GM18873 (cell line): ENCODE measurements around the gene RLIM.
"Not testable (repeated sequence)": the region's sequence is repeated elsewhere in the genome, so short reads cannot be mapped to it uniquely, and the experiment has no call there.

Experiments
- ATAC-seq: cut with Tn5 transposase; IDR thresholded peaks from one replicate; pipeline ENCODE4 v1.9.1; 2021; ENCODE audit warnings: mild to moderate bottlenecking, moderate library complexity, moderate number of reproducible peaks; ENCODE audit not compliant: unreplicated experiment, low FRiP score

Gene RLIM

GRCh38 chrX:74614093-74614909 lies at the start of gene RLIM:
Gene RLIM (minus strand): TSS chrX:74614624. CDS start chrX:74595977, 18,647 bp downstream.
- peak; percentile 89 for ATAC-seq

GRCh38 chrX:74656079-74656745 lies 41.8 kb upstream of the RLIM start:
- no peak for ATAC-seq

- not testable (repeated sequence) for ATAC-seq
Measured at GRCh38 chrX:74654953-74655352, 40.5 kb upstream of the RLIM start.

- no peak for ATAC-seq
Measured at GRCh38 chrX:74636749-74637314, 22.4 kb upstream of the RLIM start.

GRCh38 chrX:74613370-74614092 lies 893 bp downstream of the RLIM start:
- ATAC-seq = no peak

- no peak for ATAC-seq
Measured at GRCh38 chrX:74606799-74607198, 7.6 kb downstream of the RLIM start.

- no peak for ATAC-seq
Measured at GRCh38 chrX:74606342-74606741, 8.1 kb downstream of the RLIM start.

DNA sequence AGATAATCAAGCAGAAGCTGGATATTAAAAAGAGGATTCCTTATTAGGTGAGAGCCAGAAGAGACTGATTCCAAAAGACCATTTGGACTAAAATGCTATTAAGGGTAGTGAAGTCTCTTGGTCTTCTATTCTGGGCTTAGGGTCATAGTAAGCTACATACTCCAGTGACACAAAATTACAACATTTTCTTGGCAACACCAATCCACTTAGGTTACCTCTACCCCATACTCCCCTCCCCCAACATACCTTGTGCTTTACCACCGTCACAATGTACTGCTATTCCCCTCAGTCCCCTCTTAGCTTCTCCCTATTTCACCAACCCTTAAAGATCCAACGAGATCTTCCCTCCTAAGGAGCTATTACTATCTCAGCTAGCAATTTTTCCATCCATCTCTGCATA lies 11.4 kb downstream of the RLIM start:
- no peak for ATAC-seq

DNA sequence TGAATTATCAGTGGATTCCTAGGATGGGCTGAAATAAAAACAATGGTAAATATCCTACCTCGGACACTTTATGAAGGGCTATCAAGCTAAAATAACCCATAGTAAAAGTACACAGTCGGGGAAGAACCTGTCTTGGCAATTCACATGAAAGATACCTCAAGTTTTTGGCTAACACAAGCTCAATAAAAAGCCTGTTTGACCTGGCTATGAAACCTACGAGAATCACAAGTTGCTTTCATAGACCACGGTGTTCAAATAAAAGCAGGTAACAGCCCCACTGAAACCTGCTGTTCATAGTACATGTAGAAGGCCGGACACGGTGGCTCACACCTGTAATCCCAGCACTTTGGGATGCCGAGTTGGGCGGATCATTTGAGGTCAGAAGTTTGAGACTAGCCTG lies 12.3 kb downstream of the RLIM start:
- ATAC-seq = no peak

- ATAC-seq = no peak
Measured at GRCh38 chrX:74593593-74593992, 20.8 kb downstream of the RLIM start.

DNA sequence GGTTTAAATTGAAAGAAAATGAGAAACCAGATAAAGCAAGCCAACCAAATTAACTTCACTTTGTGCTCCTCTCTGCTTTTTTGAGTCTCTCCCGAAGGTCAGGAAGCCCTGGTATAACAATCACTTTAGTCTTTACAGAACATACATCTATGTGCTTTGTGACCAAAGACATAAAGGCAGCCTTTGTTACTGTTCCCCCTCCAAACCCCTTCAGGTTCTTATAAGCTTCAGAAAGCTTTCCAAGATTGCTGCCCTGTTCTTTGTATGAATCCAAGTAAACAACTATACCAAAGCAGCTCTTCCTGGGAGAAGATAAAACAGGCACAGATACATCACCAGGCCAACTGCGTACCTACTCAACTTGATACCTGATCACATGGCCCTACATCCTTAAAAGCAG lies 28.7 kb downstream of the RLIM start:
- ATAC-seq = no peak

GRCh38 chrX:74579597-74580198 lies 34.7 kb downstream of the RLIM start:
- ATAC-seq = no peak

- ATAC-seq = no peak
Measured at GRCh38 chrX:74578137-74578536, 36.3 kb downstream of the RLIM start.

GRCh38 chrX:74557378-74557777 lies 57.0 kb downstream of the RLIM start:
- ATAC-seq = no peak

GRCh38 chrX:74551934-74552333 lies 62.5 kb downstream of the RLIM start:
- no peak for ATAC-seq

- peak; percentile 74 for ATAC-seq
Measured at GRCh38 chrX:74550295-74550802, 64.1 kb downstream of the RLIM start.

DNA sequence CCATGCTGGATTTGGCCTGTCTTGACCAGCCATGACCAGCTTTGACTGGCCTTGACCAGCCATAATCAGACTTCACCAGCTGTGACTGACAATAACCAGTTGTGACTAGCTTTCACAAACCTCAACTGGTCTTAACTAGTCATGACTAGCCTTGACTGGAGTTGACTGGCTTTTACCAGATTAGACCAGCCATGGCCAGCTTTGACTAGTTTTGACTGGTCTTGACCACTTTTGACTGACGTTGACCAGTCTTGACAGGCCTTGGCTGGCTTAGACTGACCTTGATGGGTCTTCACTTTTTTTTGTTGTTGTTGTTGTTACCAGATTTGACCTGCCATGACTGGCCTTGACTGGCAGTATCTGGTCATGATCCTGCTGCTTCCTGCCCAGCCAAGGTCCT lies 67.4 kb downstream of the RLIM start:
- ATAC-seq = no peak

DNA sequence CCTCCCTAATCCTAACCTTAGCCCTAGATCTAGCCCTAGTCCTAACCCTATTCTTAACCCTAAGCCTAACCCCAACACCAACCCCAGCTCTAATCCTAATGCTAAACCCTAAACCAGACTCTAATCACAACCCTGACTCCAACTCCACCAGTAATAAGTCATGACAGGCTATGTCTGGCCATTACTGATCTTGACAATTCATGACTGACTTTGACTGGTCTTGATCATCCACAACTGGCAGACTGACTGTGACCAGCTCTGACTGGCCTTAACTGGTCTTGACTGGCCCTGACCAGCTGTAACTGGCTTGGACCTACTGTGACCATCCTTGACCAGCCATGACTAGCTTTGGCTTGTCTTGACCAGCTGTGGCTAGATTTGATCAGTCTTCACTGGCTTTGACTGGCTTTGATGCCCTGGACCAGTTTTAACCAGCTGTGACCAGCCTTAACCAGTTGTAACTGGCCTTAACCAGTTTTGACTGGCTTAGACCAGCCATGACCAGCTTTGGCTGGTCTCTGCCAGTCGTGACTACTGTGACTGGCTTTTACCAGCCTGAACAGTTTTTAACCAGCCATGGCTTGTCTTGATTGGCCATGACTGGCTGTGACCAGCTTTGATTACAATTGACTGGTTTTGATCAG lies 68.4 kb downstream of the RLIM start:
- ATAC-seq = no peak

DNA sequence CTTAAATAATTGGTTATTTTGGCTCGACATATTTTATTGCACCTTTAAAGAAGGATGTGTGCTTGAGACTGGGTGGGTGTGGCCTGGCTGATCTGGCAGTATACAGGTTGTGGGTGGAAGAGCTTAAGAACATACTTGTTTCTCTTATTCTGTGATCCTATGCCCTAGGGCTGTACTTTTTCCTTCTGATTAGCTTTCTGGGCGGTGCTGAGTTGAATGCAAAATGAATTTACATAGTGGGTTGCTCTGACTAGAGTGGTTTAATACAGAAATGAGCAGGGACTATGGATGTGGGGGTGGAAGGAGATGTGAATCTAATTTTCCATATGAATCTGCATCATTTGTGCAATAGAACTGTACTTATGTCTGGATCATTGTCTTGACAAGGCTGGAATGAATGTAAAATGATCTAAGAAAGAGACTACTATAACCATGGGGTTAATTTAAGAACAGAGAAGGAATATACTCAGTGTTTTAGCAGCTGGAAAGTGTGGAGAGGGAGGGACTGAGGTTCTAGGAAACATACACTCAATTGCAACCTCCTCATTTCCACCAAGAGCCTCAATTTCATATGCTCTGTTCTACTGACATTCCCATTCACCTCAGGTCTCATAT lies 73.7 kb downstream of the RLIM start:
- no peak for ATAC-seq
